AG04449 (cell line): Measurements from ENCODE around the gene ABCA10.

ENCODE experiments used
- CTCF ChIA-PET: fragments of 350-600 bp; formaldehyde crosslinking; extraction: SDS; loops from one replicate; lab custom pipeline; 2021; ENCODE audit warnings: antibody characterized with exemption; lab: Yijun Ruan, JAX
- POLR2A ChIA-PET: fragments of 400-600, 350-600 bp; formaldehyde crosslinking; extraction: SDS; loops from one replicate; lab custom pipeline; 2020; ENCODE audit warnings: antibody characterized with exemption, inconsistent platforms; lab: Yijun Ruan, JAX
- DNase-seq: peaks from one replicate; pipeline ENCODE4 v3.0.0-alpha.2; 2010; ENCODE audit warnings: low read depth, low spot score
- H3K4me3 ChIP-seq: 2 replicates; pipeline ENCODE4 v1.5.1; 2011; ENCODE audit warnings: low read depth, mild to moderate bottlenecking, control low read depth, low read length
- CTCF ChIP-seq: IDR thresholded peaks from one replicate; pipeline ENCODE4 v1.5.1; 2011; ENCODE audit warnings: mild to moderate bottlenecking, moderate library complexity, low read length, control low read depth, inconsistent platforms; ENCODE audit not compliant: insufficient read depth; ENCODE audit errors: missing control alignments

ABCA10 gene

DNA sequence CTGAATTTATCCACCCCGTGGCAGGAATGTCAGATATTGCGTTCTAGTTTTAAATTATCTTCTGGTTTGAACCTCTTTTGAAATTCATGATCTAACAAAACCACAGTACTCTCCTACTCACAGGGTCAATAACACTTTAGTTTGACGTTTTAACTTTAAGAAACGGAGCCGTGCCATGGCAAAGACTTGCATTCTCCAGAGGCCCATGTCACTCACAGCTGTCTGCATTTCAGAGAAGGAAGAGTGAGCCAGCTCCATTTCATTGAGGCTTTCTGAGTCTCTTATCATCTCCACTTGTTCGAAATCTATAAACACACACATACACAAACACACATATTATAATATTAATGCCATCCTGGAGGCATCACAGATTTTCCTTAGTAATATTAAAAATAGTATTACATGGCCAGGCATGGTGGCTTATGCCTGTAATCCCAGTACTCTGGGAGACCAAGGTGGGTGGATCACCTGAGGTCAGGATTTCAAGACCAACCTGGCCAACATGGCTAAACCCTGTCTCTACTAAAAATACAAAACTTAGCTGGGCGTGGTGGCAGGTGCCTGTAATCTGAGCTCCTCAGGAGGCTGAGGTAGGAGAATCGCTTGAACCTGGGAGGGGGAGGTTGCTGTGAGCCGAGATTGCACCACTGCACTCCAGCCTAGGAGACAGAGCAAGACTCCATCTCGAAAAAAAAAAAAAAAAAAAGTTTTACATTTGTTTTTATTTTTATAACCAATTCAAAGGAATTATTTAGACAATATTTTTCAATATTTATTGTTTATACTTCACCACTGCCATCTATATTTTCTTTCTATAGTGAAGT, 122.5 kb downstream of the ABCA10 start:
- no peak for DNase-seq
- ChIA-PET CTCF (no interaction called here), POLR2A (no interaction called here)
- no peak for TF ChIP-seq CTCF
- H3K4me3 ChIP-seq, result no peak overlapping the region

DNA sequence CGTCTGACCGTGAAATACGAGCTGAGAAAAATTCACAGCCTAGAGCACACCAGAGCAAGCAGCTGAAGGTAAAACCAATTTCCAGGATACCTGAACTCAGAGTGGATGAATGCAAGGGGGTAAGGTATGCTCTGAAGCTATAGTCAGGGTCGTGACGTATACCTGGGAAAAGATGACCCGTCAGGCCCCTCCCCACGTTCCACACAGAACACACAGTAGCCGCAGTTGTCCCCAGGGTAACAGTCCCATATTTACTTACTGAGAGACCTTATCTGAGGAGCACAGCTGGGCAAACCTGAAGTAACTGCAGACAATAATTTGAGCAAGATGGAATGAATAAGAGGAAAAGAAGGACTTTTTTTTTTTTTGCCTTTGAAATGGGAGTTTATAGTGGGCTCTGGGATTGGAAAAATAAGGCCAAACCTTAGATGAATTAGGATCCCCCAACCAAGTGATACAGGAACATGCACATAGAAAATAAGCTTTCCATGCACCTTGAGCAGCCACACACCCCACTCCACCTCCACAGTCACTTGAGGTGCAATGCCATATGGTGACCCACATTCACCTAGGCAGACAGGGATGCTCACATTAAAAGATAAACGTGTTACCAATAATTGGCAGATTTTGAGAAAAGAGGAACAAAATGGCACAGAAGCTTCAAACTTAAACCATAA, 124.9 kb downstream of the ABCA10 start:
- no peak overlapping the region for H3K4me3 ChIP-seq
- ChIA-PET POLR2A (no interaction called here), CTCF (interaction anchor here (0.8 kb wide), 1 partner anchor 19 kb away, joined by 3 read pairs; no protein-coding TSS in a partner anchor)
- no peak for DNase-seq
- TF ChIP-seq CTCF, result no peak

DNA sequence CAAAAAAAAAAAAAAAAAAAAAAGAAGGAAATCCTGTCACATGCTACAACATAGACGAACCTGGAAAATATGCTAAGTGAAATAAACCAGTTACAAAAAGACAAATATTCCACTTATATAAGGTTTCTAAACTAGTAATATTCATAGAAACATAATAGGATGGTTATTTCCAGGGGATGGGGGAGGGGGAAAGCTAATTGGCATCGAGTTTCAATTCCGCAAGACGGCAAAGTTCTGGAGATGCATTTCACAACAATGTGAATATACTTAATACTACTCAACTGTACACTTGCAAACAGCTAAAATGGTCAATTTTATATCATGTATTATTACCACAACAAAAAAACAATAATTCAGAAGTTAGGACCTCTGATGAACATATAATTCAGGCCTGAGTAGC, 130.0 kb downstream of the ABCA10 start:
- POLR2A ChIA-PET, result no interaction called here

More for the DNA sequence above, 130.0 kb downstream of the ABCA10 start:
- no peak overlapping the region for H3K4me3 ChIP-seq
- no peak for DNase-seq
- TF ChIP-seq CTCF, result no peak
- CTCF ChIA-PET, result no interaction called here
